Neural progenitor cell (in vitro differentiated cells): ENCODE results near the gene CHST12. TPM values are rescaled to one million over a fixed set of nuclear protein-coding genes. Genes with fewer than 3 reads are reported as not detected.

Experiments used
- DNase-seq: peaks from one replicate; pipeline ENCODE4 v3.0.0-alpha.2; 2016; ENCODE audit warnings: low spot score
- H2AFZ ChIP-seq: fragments of 200-600 bp; sonication (generic); replicated peaks from 2 replicates; pipeline ENCODE4 v1.6.1; 2016; ENCODE audit warnings: antibody characterized with exemption
- H3F3A ChIP-seq: fragments of 200-600 bp; sonication (generic); 2 replicates; pipeline ENCODE4 v1.6.1; 2016; ENCODE audit warnings: antibody characterized with exemption, low read depth
- H3K27ac ChIP-seq: fragments of 200-600 bp; sonication (generic); 2 replicates; pipeline ENCODE4 v1.5.1; 2016; ENCODE audit warnings: mild to moderate bottlenecking
- H3K27me3 ChIP-seq: fragments of 200-600 bp; sonication (generic); 2 replicates; pipeline ENCODE4 v1.6.1; 2016; ENCODE audit warnings: mild to moderate bottlenecking, moderate library complexity
- H3K36me3 ChIP-seq: fragments of 200-600 bp; sonication (generic); 2 replicates; pipeline ENCODE4 v1.5.1; 2016
- H3K4me1 ChIP-seq: fragments of 200-600 bp; sonication (generic); 2 replicates; pipeline ENCODE4 v1.6.1; 2016; ENCODE audit warnings: mixed run types
- H3K4me2 ChIP-seq: fragments of 200-600 bp; sonication (generic); 2 replicates; pipeline ENCODE4 v1.6.1; 2016
- H3K4me3 ChIP-seq: fragments of 200-600 bp; sonication (generic); 2 replicates; pipeline ENCODE4 v1.5.1; 2016
- H3K79me2 ChIP-seq: fragments of 200-600 bp; sonication (generic); 2 replicates; pipeline ENCODE4 v1.6.1; 2016; ENCODE audit warnings: low read depth
- H3K9ac ChIP-seq: fragments of 200-600 bp; sonication (generic); 2 replicates; pipeline ENCODE4 v1.6.1; 2016
- H3K9me3 ChIP-seq: fragments of 200-600 bp; sonication (generic); 2 replicates; pipeline ENCODE4 v1.5.1; 2016; ENCODE audit warnings: low read depth
- H4K20me1 ChIP-seq: fragments of 200-600 bp; sonication (generic); 2 replicates; pipeline ENCODE4 v1.6.1; 2016; ENCODE audit warnings: low read depth
- H3K27ac Mint-ChIP-seq: 3 replicates; pipeline ENCODE4 v1.8.0; 2021; ENCODE audit warnings: mixed read lengths
- H3K27me3 Mint-ChIP-seq: 2 replicates; pipeline ENCODE4 v1.8.0; 2022; ENCODE audit warnings: low read depth, mild to moderate bottlenecking, inconsistent platforms, moderate library complexity, mixed read lengths; ENCODE audit not compliant: insufficient read depth
- H3K36me3 Mint-ChIP-seq: 3 replicates; pipeline ENCODE4 v1.8.0; 2021; ENCODE audit warnings: mixed read lengths
- H3K4me1 Mint-ChIP-seq: 3 replicates; pipeline ENCODE4 v1.8.0; 2021; ENCODE audit warnings: mixed read lengths
- H3K4me3 Mint-ChIP-seq: 3 replicates; pipeline ENCODE4 v1.8.0; 2021; ENCODE audit warnings: mild to moderate bottlenecking, moderate library complexity, mixed read lengths
- H3K9me3 Mint-ChIP-seq: 3 replicates; pipeline ENCODE4 v1.8.0; 2020; ENCODE audit warnings: mixed read lengths
- CTCF ChIP-seq: fragments of 200-600 bp; sonication (generic); IDR thresholded peaks from 2 replicates; pipeline ENCODE4 v1.5.1; 2017; ENCODE audit warnings: antibody characterized with exemption, mild to moderate bottlenecking
- EZH2 ChIP-seq: fragments of 200-600 bp; sonication (generic); IDR thresholded peaks from 2 replicates; pipeline ENCODE4 v1.6.1; 2017; ENCODE audit warnings: antibody characterized with exemption, mild to moderate bottlenecking, moderate library complexity
- EZH2phosphoT487 ChIP-seq: fragments of 200-600 bp; sonication (generic); IDR thresholded peaks from 2 replicates; pipeline ENCODE4 v1.6.1; 2017; ENCODE audit warnings: antibody characterized with exemption
- total RNA-seq: library from RNA; depleted of rRNA; stranded (reverse); fragments of >200 nt; gene quantifications from 2 replicates; pipeline ENCODE4 v1.2.3, GENCODE V29; 2015; ENCODE audit warnings: low replicate concordance

CHST12 gene
- total RNA-seq, 1 donor from 2014 or later = 0.43 TPM

- no peaks in the 10 kb centered on the region for H4K20me1 ChIP-seq
- no peak overlapping the region for H3K9ac ChIP-seq
- no peak overlapping the region for H2AFZ ChIP-seq
- H3K4me3 ChIP-seq = no peak overlapping the region
- H3K9me3 ChIP-seq = no peaks in the 10 kb centered on the region
- H3K4me1 ChIP-seq = no peaks in the 10 kb centered on the region
- no peaks in the 10 kb centered on the region for H3K27me3 ChIP-seq
- no peaks in the 10 kb centered on the region for H3K36me3 ChIP-seq
- no peak overlapping the region for H3K4me2 ChIP-seq
- peaks cover 6% of the 10 kb centered on the region for H3F3A ChIP-seq
- peaks cover 6% of the 10 kb centered on the region for H3K27me3 Mint-ChIP-seq
- H3K4me3 Mint-ChIP-seq = no peak overlapping the region
- no peak for TF ChIP-seq CTCF
- no peak for TF ChIP-seq EZH2
- TF ChIP-seq EZH2phosphoT487 = no peak
- H3K79me2 ChIP-seq = peaks cover 13% of the 10 kb centered on the region
- no peak overlapping the region for H3K27ac ChIP-seq
- no peak overlapping the region for H3K27ac Mint-ChIP-seq
- no peak for DNase-seq
- peaks cover 11% of the 10 kb centered on the region for H3K4me1 Mint-ChIP-seq
- no peaks in the 10 kb centered on the region for H3K9me3 Mint-ChIP-seq
- H3K36me3 Mint-ChIP-seq = peaks cover 6% of the 10 kb centered on the region
Observed at GRCh38 chr7:2420216-2420933, 17.0 kb downstream of the CHST12 start.

- Mint-ChIP-seq H3K4me3 (no peak overlapping the region), H3K27ac (no peak overlapping the region), H3K27me3 (peaks cover 4% of the 10 kb centered on the region), H3K9me3 (no peaks in the 10 kb centered on the region), H3K4me1 (peaks cover 19% of the 10 kb centered on the region), H3K36me3 (no peaks in the 10 kb centered on the region)
- Histone ChIP-seq H3K9me3 (no peaks in the 10 kb centered on the region), H3K4me2 (no peak overlapping the region), H4K20me1 (no peaks in the 10 kb centered on the region), H3K79me2 (peaks cover 13% of the 10 kb centered on the region), H3K27me3 (no peaks in the 10 kb centered on the region), H3K9ac (no peak overlapping the region), H3F3A (no peaks in the 10 kb centered on the region), H3K36me3 (no peaks in the 10 kb centered on the region), H3K27ac (no peak overlapping the region), H2AFZ (no peak overlapping the region), H3K4me3 (no peak overlapping the region), H3K4me1 (peaks cover 4% of the 10 kb centered on the region)
- TF ChIP-seq EZH2phosphoT487 (no peak), EZH2 (no peak), CTCF (no peak)
- no peak for DNase-seq
Observed at GRCh38 chr7:2421943-2422310, 18.5 kb downstream of the CHST12 start.

GRCh38 chr7:2425749-2426148 is 22.3 kb downstream of the CHST12 start:
- H3K36me3 ChIP-seq = no peaks in the 10 kb centered on the region
- no peak overlapping the region for H3K4me3 ChIP-seq
- H3F3A ChIP-seq = no peaks in the 10 kb centered on the region
- no peak overlapping the region for H3K4me3 Mint-ChIP-seq
- H3K4me1 Mint-ChIP-seq = peaks cover 19% of the 10 kb centered on the region
- peak overlapping the region; percentile 19 for H3K27ac Mint-ChIP-seq
- no peaks in the 10 kb centered on the region for H3K27me3 ChIP-seq
- H3K4me1 ChIP-seq = peaks cover 4% of the 10 kb centered on the region
- no peaks in the 10 kb centered on the region for H3K9me3 ChIP-seq
- peaks cover 10% of the 10 kb centered on the region for H3K36me3 Mint-ChIP-seq
- H3K27ac ChIP-seq = no peak overlapping the region
- no peak overlapping the region for H3K4me2 ChIP-seq
- no peak for DNase-seq
- no peaks in the 10 kb centered on the region for H3K79me2 ChIP-seq
- peaks cover 5% of the 10 kb centered on the region for H3K27me3 Mint-ChIP-seq
- peaks cover 1% of the 10 kb centered on the region for H3K9me3 Mint-ChIP-seq
- no peak overlapping the region for H3K9ac ChIP-seq
- no peak overlapping the region for H2AFZ ChIP-seq
- no peak for TF ChIP-seq EZH2phosphoT487
- no peak for TF ChIP-seq EZH2
- no peak for TF ChIP-seq CTCF
- H4K20me1 ChIP-seq = no peaks in the 10 kb centered on the region
